Fibroblast of pulmonary artery (primary cell): ENCODE results near the gene COQ9.

Experiments
- DNase-seq: peaks from one replicate; pipeline ENCODE4 v3.0.0-alpha.2; 2010; ENCODE audit warnings: low read depth
- H3K4me3 ChIP-seq: replicated peaks from 2 replicates; pipeline ENCODE4 v1.5.1; 2011; ENCODE audit warnings: low read depth, mild to moderate bottlenecking, control low read depth, low read length, moderate library complexity
- CTCF ChIP-seq: IDR thresholded peaks from 2 replicates; pipeline ENCODE4 v1.5.1; 2011; ENCODE audit warnings: mild to moderate bottlenecking, control low read depth, low read length, inconsistent platforms; ENCODE audit errors: missing control alignments

The COQ9 gene

GRCh38 chr16:57507136-57508034 lies 60.1 kb downstream of the COQ9 start:
- H3K4me3 ChIP-seq = no peak overlapping the region
- DNase-seq = no peak
- TF ChIP-seq CTCF = no peak

DNA sequence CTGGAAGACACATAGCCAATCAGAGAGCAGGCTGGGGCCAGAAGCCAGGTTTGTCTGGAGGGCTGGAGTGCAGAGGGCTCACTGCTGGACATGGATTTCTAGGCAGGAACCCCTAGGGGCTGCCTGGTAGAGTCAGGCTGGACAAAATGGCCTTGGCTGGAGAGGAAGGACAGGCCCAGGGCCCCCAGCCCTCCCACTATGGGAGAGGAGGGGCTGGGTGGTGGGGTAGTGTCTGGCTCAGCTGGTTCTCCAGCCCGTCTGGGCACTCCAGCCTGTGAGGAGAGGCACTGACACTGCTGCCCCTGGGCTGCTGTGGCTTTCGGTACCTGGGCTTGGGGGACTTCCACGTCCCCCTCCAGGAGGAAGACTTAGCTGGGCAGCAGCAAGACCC lies 60.8 kb downstream of the COQ9 start:
- no peak overlapping the region for H3K4me3 ChIP-seq
- no peak for TF ChIP-seq CTCF
- DNase-seq = no peak

DNA sequence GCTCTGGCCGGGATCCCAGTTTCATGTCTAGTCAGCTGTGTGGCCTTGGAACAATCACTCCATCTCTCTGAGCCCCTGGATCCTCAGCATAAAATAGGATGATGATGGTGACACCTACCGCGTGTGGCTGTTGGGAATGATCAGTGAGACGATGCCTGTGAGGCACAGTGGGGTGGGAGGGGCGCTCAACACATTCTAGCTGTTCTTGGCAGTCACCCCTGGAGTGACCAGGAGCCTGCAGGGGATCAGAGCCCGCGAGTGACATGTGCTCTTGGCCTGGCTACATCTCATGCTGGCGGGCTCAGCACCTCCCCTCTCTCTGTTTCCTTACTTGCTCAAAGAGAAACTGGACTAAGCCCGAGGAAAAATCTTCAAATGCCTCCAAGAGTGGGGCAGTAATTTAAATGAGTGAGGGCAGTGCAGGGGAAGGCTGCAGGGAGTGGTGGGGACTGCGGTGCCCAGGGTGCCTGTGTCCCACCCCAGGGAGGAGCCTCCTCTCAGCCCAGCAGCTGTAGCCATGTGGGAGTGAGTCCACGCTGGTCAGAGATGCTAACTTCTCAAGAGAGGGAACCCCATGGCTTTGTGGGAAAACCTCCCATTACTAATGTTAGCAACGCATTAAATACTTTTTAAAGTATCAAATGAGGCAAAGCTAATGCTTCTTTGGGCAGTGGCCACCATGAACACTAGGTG lies 62.1 kb downstream of the COQ9 start:
- DNase-seq = no peak
- no peak overlapping the region for H3K4me3 ChIP-seq
- no peak for TF ChIP-seq CTCF

GRCh38 chr16:57510016-57510871 lies 63.0 kb downstream of the COQ9 start:
- TF ChIP-seq CTCF = no peak
- no peak overlapping the region for H3K4me3 ChIP-seq
- no peak for DNase-seq
